WI38 (cell line): ENCODE data around the gene MAFB.

ENCODE experiments used
- H3K4me3 ChIP-seq: 2 replicates; pipeline ENCODE4 v1.5.1; 2011; ENCODE audit warnings: low read depth, mild to moderate bottlenecking, control low read depth, low read length
- TF ChIP-seq, protein P1 (sequence below): IDR thresholded peaks from 2 replicates; pipeline ENCODE4 v1.5.1; 2012; ENCODE audit warnings: low read depth, mild to moderate bottlenecking, control low read depth, low read length

MAFB gene

DNA sequence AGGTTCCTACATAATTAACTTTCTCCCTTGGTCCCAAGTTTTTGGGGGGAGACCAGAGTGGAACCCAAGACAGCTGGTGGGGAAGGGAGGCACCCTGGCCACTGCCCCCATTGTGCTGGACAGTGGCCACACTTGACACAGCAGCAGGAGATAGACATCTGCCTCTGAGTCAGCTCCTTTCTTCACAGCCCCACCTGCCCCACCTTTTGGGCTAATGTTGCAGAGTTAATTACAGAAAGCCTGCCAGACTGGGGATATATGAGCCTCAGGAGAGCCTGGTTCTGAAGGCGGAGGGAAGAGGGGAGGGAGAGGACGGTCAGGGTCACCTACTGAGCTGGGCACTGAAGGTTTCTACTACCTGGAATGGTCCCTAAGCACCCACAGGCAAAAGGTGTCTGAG is 50.6 kb downstream of the MAFB start:
- H3K4me3 ChIP-seq: no peak overlapping the region
- TF ChIP-seq, protein P1, sequence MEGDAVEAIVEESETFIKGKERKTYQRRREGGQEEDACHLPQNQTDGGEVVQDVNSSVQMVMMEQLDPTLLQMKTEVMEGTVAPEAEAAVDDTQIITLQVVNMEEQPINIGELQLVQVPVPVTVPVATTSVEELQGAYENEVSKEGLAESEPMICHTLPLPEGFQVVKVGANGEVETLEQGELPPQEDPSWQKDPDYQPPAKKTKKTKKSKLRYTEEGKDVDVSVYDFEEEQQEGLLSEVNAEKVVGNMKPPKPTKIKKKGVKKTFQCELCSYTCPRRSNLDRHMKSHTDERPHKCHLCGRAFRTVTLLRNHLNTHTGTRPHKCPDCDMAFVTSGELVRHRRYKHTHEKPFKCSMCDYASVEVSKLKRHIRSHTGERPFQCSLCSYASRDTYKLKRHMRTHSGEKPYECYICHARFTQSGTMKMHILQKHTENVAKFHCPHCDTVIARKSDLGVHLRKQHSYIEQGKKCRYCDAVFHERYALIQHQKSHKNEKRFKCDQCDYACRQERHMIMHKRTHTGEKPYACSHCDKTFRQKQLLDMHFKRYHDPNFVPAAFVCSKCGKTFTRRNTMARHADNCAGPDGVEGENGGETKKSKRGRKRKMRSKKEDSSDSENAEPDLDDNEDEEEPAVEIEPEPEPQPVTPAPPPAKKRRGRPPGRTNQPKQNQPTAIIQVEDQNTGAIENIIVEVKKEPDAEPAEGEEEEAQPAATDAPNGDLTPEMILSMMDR: no peak

DNA sequence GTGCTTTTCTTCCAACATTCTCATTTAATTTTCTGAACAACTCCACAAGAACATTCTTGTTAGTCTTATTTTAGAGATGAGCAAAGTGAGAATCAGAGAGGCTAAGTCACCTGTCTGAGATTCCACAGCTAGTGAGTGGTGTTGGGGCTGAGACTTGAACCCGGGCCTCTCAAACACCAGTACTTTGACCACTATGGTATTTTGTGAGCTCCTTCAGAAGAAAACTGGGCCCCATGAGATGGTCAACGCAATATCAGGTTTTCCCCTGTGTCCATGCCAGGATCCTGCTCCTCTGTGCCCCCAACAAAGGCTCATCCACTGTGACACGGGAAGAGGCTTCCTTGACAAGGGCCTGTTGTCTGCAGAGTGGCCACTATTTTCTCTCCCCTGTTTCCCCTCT is 51.9 kb downstream of the MAFB start:
- no peak overlapping the region for H3K4me3 ChIP-seq
- TF ChIP-seq, protein P1: no peak

- H3K4me3 ChIP-seq: no peak overlapping the region
- TF ChIP-seq, protein P1: no peak
These were observed 52.5 kb downstream of the MAFB start for GRCh38 chr20:40636486-40636885.

GRCh38 chr20:40635971-40636370 is 53.1 kb downstream of the MAFB start:
- H3K4me3 ChIP-seq: no peak overlapping the region
- TF ChIP-seq, protein P1: no peak
